GM21786 (cell line): Measurements from ENCODE around the gene HRCT1.
"Not testable (repeated sequence)": the region's sequence is repeated elsewhere in the genome, so short reads cannot be mapped to it uniquely, and the experiment has no call there.

ENCODE experiments used
- ATAC-seq: cut with Tn5 transposase; IDR thresholded peaks from one replicate; pipeline ENCODE4 v1.9.1; 2021; ENCODE audit not compliant: unreplicated experiment

Gene HRCT1

DNA sequence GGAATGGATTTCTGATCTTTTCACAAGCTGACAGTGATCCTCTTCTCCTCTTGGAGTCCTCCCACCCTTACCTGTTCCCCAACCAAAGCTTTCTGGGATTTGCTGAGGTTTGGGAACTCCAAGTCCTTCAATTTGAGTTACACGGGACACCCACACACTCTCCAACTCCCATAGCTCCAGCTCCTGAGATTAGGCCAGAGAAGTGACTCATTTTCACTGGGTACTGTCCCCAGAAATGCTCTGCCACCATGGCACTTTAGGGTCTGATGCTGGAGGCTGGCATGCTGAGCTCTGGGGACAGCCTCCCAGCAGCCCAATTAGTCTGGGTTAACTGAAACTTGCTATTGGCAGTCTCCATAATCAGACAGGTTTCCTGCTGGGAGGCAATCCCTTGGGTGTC, 14.0 kb upstream of the HRCT1 start:
- no peak for ATAC-seq

GRCh38 chr9:35896570-35896969, 9.4 kb upstream of the HRCT1 start:
- no peak for ATAC-seq

- not testable (repeated sequence) for ATAC-seq
These were observed 8.5 kb upstream of the HRCT1 start for GRCh38 chr9:35897376-35898099.

DNA sequence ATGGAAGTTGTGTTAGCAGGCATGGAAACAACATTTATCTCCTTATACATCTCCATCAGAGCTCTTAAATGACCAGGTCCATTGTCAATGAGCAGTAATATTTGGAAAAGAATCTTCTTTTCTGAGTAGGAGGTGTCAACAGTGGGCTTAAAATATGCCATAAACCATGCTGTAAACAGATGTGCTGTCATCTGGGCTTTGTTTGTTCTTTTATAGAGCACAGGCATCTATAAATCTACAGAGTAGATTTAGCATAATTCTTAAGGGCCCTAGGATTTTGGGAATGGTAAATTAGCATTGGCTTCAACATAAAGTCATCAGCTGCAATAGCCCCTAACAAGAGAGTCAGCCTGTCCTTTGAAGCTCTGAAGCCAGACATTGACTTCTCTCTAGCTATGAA, 7.7 kb upstream of the HRCT1 start:
- ATAC-seq: no peak

- no peak for ATAC-seq
These were observed 7.0 kb upstream of the HRCT1 start for GRCh38 chr9:35899021-35899420.

DNA sequence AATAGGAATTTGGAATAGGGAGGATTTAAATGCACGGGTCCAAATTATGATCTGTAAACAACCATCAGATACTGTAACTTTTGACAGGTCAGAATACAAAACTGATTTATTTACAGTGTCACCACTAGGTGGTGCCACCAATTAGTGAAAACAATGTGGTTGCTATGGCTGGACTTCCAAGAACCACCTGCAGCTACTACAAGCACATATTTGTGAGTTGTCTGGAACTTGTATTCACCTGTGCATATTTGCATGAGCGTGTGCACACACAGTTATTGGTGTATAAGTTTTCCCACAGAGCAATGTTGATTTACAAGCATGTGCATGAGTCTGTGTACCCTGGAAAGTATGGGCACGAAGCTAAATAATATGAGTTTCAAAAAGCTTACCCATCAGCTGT, 3.0 kb upstream of the HRCT1 start:
- ATAC-seq: no peak

DNA sequence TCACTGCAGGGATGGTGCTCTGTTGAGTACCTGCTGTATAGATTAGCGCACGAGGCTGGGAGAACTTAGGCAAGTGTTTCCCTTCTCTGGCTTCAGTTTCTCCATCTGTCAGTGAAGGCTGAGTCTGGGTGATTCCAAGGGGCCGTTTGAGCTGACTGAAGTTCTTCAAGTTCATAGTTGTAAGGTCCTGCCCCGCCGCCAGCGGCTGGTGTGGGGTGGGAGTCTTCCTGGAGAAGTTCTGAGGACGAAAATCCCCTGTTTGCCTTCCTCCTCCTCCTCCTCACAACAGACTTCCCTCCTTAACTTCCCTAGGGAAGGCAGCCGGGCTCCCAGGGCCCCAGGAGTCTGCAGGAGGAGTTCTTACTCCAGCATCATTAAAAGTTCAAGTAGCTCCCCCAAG, 1.7 kb upstream of the HRCT1 start:
- ATAC-seq: no peak

DNA sequence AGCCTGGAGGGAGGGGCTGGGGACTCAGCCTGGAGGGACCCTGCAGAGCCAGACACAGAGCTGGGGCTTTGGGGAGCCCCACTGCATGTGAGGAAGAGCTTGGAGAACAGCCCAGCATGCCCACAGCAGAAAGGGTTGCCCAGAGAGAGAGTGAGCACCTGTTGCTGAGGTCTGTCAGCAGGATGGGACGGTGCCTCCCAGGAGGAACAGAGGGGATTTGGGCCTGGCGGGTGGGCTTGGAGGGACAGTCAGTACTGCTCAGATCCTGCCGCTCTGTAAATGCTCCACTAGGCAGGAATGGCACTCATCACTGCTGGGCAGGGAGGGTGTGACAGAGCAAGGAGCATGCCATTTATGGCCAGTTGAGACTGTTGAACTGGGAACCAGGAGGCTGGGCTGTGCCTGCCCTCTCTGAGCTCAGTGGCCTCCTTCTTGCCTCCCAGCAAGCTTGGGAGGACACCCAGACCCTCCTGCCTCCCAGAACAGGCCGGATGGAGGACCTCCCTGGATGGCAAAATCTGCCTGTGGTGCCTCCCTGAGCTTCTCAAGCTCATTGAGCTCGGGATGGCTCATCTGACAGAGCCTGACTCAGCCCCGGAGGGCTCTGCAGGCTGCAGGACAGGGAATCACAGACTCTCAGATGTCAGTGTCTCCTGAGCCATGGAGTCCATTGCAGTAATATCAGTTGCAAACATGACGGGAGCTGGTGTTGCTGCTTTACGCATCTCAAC, 786 bp upstream of the HRCT1 start:
- ATAC-seq: no peak

DNA sequence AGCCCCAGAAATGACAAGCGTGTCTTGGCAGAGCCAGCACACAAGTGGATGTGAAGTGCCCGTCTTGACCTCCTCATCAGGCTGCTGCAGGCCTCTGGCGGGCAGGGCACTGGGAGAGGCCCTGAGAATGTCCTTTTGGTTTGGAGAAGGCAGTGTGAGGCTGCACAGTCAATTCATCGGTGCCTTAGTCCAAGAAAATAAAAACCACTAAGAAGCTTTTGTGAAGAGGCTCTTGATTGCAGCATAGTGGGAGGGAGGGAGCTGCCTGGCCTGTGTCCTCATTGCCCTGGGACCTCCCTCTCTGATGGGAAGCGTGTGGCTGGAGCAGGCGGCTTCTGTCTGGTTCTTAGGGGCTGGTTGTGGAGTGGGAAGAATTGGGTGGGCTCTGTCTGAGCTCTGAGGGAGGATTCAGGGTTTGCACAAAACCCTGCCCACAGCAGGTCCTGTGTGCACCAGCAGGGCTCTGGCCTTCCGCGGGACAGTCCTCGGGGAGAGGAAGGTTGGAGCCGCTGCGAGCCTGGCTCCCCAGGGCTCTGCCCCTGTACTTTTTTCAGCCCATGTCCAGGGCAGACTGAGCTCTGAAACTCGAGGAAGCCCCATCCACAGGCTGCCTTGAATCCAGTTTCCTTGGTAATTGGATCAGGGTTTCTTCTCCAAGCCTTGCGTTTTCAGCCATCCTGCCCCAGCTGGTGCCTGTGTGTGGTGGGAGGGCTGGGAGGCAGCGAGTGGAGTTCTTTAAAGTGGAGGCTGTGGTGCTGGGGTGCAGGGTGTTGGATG, 1.1 kb downstream of the HRCT1 start:
- no peak for ATAC-seq

GRCh38 chr9:35907711-35908503, 1.9 kb downstream of the HRCT1 start:
- no peak for ATAC-seq

DNA sequence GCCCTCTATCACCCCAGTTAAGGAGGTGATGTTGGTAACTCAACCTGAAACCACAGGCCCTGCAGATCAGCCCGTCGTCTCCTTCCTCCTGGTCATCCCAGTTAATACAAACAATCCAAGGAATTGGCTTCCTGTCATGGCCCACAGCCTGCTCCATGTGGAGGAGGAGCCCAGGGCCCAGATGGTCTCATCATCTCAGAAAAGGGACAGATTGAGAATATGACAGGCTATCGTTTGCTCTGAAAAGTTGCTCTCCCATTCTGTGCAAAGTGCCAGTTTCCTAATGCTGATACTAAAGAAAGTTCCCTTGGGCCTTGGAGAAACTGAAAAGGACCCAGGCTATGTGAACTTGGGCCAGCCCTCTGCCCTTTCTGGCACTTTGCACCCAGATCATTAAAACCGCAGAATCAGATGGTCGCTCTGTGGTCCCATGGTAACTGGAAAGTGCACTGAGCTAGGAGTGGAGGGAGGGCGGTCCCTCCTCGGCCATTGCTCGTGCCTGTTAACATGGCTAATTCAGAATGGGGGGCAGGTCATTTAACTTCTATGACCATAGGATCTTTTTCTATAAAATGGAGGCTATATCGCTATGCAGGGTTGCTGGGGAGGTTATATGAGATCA, 2.6 kb downstream of the HRCT1 start:
- no peak for ATAC-seq

- ATAC-seq: no peak
These were observed 3.3 kb downstream of the HRCT1 start, which contains the start of gene SPAAR for GRCh38 chr9:35909274-35909673. Gene SPAAR, plus strand, starts transcription at chr9:35909490. Its CDS starts 974 bp downstream, at chr9:35910464.

- ATAC-seq: no peak
These were observed 3.9 kb downstream of the HRCT1 start for GRCh38 chr9:35909687-35910612.

GRCh38 chr9:35910613-35911359, 4.8 kb downstream of the HRCT1 start:
- ATAC-seq: no peak

GRCh38 chr9:35911690-35912089, 5.7 kb downstream of the HRCT1 start:
- no peak for ATAC-seq

DNA sequence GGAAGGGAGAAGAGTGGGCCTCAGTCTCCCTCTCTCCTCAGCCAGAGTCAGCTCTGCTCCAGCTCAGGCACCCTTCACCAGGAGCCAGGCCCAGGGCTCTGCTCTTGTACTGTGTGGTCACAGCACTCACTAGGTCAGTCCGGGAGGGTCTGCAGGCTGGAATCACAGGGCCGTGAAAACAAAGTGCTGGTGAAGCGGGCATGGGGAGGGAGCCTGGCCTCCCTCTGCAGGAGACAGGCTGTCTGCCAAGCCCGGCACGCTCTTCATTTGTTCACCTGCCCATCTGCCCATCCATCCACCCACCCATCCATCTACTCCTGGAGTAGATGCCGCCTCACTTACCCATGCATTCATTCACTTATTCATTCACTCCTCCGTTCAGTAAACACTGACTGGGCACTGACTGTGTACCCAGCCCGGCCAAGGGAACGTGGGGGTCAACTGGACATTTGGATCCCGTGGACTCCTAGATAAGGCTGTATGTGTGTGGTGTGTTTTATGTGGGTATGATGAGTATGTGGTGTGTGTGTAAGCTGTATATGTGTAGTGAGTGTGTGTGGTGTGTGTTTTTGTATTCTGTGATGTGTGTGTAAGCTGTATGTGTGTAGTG, 6.9 kb downstream of the HRCT1 start:
- no peak for ATAC-seq

DNA sequence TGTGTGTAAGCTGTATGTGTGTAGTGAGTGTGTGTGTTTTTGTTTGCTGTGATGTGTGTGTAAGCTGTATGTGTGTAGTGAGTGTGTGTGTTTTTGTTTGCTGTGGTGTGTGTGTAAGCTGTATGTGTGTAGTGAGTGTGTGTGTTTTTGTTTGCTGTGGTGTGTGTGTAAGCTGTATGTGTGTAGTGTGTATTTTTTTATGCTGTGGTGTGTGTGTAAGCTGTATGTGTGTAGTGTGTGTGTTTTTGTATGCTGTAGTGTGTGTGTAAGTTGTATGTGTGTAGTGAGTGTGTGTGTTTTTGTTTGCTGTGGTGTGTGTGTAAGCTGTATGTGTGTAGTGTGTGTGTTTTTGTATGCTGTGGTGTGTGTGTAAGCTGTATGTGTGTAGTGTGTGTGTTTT, 7.4 kb downstream of the HRCT1 start:
- ATAC-seq: not testable (repeated sequence)

DNA sequence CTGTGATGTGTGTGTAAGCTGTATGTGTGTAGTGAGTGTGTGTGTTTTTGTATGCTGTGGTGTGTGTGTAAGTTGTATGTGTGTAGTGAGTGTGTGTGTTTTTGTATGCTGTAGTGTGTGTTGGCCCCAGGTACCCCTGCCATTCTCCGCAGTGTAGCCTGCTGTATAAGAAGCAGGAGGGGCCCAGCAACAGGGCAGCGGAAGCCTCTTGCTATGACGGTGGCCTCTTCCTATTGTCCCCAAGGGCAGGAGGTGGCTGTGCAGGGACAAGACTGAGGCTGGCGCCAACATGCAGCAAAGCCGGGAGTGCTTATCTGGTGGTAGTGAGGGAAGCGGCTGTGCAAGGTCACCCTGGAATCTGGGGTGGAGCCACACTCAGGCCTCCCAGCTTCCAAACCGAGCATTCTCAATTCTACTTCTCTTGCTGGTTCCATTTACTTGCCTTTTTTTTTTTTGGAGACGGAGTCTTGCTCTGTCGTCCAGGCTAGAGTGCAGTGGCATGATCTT, 8.4 kb downstream of the HRCT1 start:
- ATAC-seq: no peak
